Esophagus (tissue), 2 donors: ENCODE measurements around the gene ZNF273. TPM values are rescaled to one million over a fixed set of nuclear protein-coding genes. Genes with fewer than 3 reads are reported as not detected.
A peak's percentile ranks its signal among the peaks of the same experiment; 100 is the strongest.

Experiments
- H3K27ac ChIP-seq, 2 donors: one replicate each; pipeline ENCODE4 v1.5.1; 2013; ENCODE audit warnings: low read depth in 2 of 2, mild to moderate bottlenecking in 2 of 2, inconsistent platforms in 1 of 2, low read length in 1 of 2, moderate library complexity in 1 of 2
- H3K27me3 ChIP-seq, 2 donors: one replicate each; pipeline ENCODE4 v1.6.1; 2013; ENCODE audit warnings: low read length in 2 of 2, control low read depth in 1 of 2, mild to moderate bottlenecking in 1 of 2; ENCODE audit not compliant: insufficient read depth in 2 of 2, control insufficient read depth in 1 of 2
- H3K36me3 ChIP-seq, 2 donors: one replicate each; pipeline ENCODE4 v1.6.1; 2013; ENCODE audit warnings: low read length in 1 of 2; ENCODE audit not compliant: control insufficient read depth in 2 of 2, insufficient read depth in 2 of 2
- H3K4me1 ChIP-seq, 2 donors: one replicate each; pipeline ENCODE4 v1.6.1; 2013; ENCODE audit warnings: low read length in 1 of 2; ENCODE audit not compliant: control insufficient read depth in 2 of 2, insufficient read depth in 2 of 2
- H3K4me3 ChIP-seq, 2 donors: one replicate each; pipeline ENCODE4 v1.5.1; 2013; ENCODE audit warnings: low read length in 2 of 2, mild to moderate bottlenecking in 2 of 2, low read depth in 1 of 2, moderate library complexity in 1 of 2
- H3K9me3 ChIP-seq, 2 donors: one replicate each; pipeline ENCODE4 v1.6.1; 2013; ENCODE audit warnings: mild to moderate bottlenecking in 2 of 2, low read depth in 1 of 2, low read length in 1 of 2, moderate library complexity in 1 of 2; ENCODE audit not compliant: control insufficient read depth in 2 of 2, insufficient read depth in 1 of 2
- whole genome bisulfite sequencing, 2 donors: extraction: QIAGEN DNeasy Blood & Tissue Kit; methylation state at CpG; one replicate each; pipeline ENCODE4 v1.1.7; 2013; 5-methylcytosine and 5-hydroxymethylcytosine counted together
- polyA plus RNA-seq, 2 donors: library from polyadenylated mRNA; stranded (reverse); fragments of 200-250 nt; gene quantifications; one replicate each; pipeline ENCODE4 v1.2.3, GENCODE V29; 2013
- donor health status: healthy with polysubstance abuse.
- donor health status: Bipolar disorder and iron deficiency.

The ZNF273 gene
- polyA plus RNA-seq, 2 donors: 5.8 to 24.5 TPM

DNA sequence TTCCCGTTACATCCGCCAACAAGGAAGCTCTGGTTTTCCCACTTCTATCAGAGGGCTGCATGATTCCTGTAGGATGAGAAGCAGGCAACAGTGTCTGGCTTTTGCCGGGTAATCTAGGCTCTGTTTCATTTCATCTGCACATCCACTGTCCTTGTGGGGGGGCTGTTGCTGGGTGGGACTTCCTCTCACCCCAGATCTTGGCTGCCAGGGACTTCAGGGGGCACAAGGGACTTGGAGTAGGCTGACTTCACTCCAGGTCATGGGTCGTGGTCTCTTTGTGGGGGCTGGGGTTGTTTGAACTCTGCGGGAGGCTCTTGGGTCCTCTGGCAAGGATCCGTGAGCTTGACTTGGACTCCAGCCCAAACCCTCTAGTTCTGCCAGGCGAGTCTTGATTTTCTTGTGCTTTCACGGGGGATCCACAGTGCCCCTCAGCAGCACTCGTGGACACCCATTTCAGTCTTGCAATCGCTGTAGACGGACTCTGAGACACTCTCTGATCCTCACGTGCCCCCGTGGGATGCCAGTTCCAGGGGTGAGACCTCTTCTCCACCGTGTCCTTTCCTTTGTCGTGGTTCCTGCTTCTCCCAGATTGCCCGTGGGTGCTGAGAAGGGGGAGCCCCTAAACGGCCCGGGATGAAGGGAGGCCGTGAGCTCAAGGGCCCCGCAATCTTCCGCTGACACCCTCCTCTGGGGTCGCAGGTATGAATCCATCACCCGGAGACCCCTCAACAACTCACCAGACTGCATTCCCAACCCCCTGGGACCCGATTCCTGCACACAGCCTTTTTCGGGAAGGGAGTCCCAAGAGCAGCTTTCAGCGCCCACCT lies 21.4 kb upstream of the ZNF273 start:
- no peaks in the 10 kb centered on the region for H3K27me3 ChIP-seq
- H3K4me3 ChIP-seq: peak overlapping the region; percentile 69 to 72
- peaks cover 9% of the 10 kb centered on the region in 2 donors for H3K4me1 ChIP-seq
- 77 to 82% methylated on average over 26 of the region's 26 CpGs for WGBS, 2 donors
- H3K36me3 ChIP-seq: no peaks in the 10 kb centered on the region
- peaks cover 5 to 11% of the 10 kb centered on the region in 2 donors for H3K9me3 ChIP-seq
- H3K27ac ChIP-seq: peak overlapping the region in 1 of 2 donors; percentile 5

DNA sequence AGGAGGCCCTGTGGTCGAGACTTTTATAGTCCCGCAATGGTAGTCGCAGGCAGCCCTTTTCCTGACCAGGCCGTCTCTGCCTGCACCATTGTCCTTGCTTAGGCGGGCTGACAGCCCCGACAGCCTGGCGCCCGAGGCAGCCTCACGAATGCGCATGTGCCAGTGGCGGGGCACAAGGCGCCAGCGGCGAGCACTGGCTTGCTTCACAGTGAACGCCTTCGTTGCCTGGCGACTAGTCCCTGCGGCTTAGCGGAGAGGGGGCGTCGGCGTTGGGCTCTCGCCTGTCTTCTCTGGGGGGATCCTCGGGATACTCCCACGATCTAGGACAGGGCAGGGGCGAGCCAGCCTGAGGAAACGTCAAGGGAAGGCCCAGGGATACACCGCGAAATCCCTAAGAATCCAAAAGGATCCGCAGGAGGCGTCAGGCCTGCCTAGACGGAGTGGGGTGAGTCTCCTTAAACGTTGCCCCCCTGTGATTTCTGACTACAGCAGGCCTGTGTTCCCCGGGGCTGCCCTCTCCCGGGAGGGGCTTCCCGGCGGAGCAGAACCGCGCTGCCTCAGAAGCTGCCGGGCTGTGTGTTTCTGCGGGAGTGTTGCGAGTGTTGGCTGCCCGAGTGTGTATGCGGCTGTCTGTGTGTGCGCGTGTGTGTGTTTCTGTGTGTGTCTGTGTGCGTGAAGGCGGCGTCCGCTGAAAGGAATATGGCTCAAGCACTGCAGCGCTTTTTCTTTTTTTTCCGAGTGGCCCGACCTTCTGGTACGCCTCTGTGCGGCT lies 20.5 kb upstream of the ZNF273 start:
- H3K36me3 ChIP-seq: no peaks in the 10 kb centered on the region
- H3K9me3 ChIP-seq: peaks cover 5 to 11% of the 10 kb centered on the region in 2 donors
- H3K4me3 ChIP-seq: peak overlapping the region; percentile 69 to 72
- peaks cover 9% of the 10 kb centered on the region in 2 donors for H3K4me1 ChIP-seq
- 9 to 11% methylated on average over 55 of the region's 55 CpGs for WGBS, 2 donors
- H3K27me3 ChIP-seq: no peaks in the 10 kb centered on the region
- H3K27ac ChIP-seq: peak overlapping the region; percentile 35 to 72

DNA sequence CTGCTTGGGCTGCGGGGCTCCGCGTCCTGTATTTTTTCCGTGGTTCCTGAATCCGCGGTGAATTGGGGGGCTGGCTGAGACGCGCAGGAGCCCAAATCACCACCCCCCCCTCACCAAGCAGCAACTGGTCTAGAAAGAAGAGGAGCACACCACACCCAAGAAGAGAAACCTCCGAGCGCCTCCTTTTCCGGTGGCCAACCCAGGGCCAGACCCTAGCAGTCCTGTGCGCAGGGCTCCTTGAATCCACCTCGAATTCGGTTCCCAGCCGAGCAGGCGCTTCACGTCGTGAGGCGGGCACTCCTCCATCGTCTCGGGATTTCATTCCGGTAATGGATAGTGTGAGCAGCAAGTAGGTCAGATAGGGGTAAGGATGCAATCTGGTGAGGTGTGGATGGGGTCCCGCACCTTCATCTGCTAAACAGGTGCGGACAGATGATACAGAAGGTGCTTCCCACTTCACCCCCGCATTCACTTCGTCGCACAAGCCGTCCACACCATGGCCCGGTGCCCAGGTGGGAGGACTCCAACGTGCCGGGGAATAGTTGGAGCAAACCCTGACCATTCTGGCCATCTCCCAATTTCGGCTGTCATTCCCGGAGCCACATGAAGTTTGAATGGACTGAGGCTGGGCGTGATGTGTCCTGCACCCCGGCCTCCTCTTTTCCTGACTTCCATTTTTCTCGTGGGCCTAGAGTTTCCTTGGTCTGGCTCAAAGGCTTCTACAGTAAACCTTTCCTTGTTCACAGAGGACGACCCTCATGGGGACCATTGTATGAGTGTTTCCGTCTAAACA lies 19.8 kb upstream of the ZNF273 start:
- Histone ChIP-seq H3K27ac (peak overlapping the region in 1 of 2 donors; percentile 72), H3K9me3 (peaks cover 5 to 11% of the 10 kb centered on the region in 2 donors), H3K4me1 (peaks cover 6 to 9% of the 10 kb centered on the region in 2 donors), H3K36me3 (no peaks in the 10 kb centered on the region), H3K4me3 (peak overlapping the region; percentile 69 to 72), H3K27me3 (no peaks in the 10 kb centered on the region)
- 41 to 57% methylated on average over 38 of the region's 38 CpGs for WGBS, 2 donors

DNA sequence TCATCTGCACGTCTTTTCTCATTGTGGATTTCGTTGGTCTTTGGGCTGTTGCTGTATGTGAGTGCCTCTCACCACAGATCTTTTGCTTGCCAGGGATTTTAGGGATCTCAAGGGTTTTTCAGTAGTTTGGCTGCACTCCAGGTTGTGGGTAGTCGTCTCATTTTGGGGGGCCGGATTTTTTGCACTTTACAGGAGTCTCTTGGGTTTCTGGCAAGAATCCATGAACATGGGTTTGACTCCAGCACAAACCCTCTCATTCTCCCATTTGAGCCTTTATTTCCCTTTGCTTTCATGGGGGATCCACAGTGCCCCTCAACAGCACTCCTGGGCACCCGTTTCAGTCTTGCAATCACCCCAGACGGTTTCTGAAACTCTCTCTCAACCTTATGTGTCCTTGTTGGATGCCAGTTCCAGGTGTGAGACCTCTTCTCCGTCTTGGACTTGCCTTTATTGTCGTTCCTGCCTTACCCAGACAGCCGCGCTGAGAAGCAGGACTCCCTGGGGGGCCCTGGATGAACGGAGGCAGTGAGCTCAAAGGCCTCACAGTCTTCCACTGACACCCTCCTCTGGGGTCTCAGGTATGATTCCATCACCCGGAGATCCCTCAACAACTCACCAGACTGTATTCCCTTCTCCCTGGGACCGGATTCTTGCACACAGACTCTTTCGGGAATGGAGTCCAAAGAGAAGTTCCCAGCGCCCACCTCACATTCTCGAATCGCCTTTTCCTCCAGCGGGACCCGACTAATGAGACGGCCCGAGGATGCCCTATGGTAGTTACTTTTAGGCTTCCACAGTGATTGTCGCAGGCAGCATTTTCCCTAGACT lies 18.8 kb upstream of the ZNF273 start:
- H3K4me1 ChIP-seq: peaks cover 6 to 12% of the 10 kb centered on the region in 2 donors
- H3K9me3 ChIP-seq: peaks cover 5 to 11% of the 10 kb centered on the region in 2 donors
- no peaks in the 10 kb centered on the region for H3K27me3 ChIP-seq
- H3K36me3 ChIP-seq: no peaks in the 10 kb centered on the region
- no peak overlapping the region for H3K27ac ChIP-seq
- no peak overlapping the region for H3K4me3 ChIP-seq
- 91% methylated on average over 22 of the region's 22 CpGs for WGBS, 2 donors

DNA sequence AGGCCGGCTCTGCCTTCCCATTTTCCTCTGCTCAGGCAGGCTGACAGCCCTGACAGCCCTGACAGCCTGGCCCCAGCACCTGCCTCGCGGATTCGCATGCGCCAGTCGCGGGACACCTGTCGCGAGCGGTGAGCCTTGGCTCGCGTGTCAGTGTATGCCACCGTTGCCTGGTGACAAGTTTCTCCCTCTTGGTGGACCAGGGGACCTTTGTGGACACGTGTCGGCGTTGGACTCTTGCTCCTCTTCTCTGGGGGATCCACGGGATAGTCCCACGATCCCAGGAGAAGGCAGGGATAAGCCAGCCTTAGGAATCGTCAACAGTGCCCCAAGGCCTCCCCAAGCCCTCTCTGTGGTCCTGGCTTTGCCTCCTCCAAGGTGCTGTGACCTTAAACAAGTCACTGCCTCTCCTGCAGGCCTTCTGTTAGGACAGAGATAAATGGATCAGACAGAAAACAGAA lies 18.1 kb upstream of the ZNF273 start:
- Histone ChIP-seq H3K36me3 (no peaks in the 10 kb centered on the region), H3K9me3 (peaks cover 1 to 7% of the 10 kb centered on the region in 2 donors), H3K4me3 (no peak overlapping the region), H3K27me3 (no peaks in the 10 kb centered on the region), H3K4me1 (peaks cover 6 to 18% of the 10 kb centered on the region in 2 donors), H3K27ac (no peak overlapping the region)
- whole genome bisulfite sequencing, 2 donors: 87 to 88% methylated on average over 19 of the region's 19 CpGs

DNA sequence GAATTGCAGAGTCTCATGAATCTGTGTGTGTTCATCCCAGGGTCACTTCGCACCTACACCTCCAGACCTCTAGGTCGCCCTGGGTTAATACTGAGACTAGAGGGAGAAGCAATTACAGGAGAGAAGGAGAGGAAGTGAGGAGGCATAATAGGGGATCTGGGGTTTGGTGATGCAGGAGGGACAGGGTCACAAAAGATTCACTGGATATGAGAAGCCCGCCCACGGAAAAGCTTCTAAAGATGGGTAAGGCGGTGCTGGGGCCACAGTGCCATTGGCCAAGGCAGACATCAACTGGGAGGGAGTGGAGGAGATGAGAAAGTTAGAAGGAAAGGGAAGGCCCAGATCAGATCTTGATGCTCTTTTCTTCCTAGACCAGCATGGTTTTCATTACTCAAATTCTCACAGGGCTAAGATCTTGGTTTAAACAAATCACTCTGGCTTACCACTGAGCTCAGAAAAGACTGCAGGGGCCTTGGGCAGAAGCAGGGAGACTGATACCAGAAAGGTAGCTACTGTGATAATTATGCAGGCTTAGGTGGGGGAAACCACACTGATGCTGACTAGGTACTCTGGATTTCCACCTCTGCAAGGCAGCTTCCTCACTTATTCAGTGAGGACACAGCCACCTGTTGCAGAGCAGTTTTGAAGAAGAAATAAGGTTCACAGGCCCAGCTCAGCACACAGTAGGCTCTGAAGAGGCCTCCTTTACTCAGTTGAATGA lies 17.4 kb upstream of the ZNF273 start:
- no peaks in the 10 kb centered on the region for H3K9me3 ChIP-seq
- no peak overlapping the region for H3K27ac ChIP-seq
- 95% methylated on average over 5 of the region's 5 CpGs for WGBS, 2 donors
- H3K27me3 ChIP-seq: no peaks in the 10 kb centered on the region
- H3K4me1 ChIP-seq: peaks cover 6 to 24% of the 10 kb centered on the region in 2 donors
- no peak overlapping the region for H3K4me3 ChIP-seq
- H3K36me3 ChIP-seq: no peaks in the 10 kb centered on the region

DNA sequence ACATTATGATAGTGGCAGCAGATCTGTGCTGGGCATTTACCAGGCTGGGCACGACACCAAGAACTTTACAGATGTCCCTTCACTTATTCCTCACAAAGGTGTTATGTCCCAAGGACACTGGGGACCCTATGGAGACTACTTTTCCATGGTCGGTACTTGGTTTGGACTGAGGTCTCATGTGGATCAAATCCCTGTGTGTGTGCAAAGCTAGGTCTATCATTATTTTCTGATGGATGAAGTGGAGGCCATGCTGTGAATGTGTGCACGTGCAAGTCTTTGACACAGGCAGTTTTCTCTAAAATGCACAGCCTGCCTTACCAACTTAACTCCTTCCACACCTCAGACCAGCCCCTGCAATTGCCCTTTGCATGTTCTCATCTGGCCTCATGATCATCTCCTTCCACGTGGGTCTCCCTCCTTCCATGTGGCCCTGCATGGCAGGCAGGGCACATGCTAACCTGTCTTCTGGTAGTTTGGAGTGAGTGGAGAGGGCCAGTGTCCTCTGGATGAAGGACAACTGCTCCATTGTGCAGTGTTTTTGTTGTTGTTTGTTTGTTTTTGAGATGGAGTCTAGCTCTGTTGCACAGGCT lies 16.0 kb upstream of the ZNF273 start:
- Histone ChIP-seq H3K4me3 (no peak overlapping the region), H3K27me3 (no peaks in the 10 kb centered on the region), H3K27ac (no peak overlapping the region), H3K9me3 (no peaks in the 10 kb centered on the region), H3K4me1 (peaks cover 3 to 32% of the 10 kb centered on the region in 2 donors), H3K36me3 (no peaks in the 10 kb centered on the region)
- WGBS, 2 donors: 84 to 87% methylated on average over 4 of the region's 4 CpGs

DNA sequence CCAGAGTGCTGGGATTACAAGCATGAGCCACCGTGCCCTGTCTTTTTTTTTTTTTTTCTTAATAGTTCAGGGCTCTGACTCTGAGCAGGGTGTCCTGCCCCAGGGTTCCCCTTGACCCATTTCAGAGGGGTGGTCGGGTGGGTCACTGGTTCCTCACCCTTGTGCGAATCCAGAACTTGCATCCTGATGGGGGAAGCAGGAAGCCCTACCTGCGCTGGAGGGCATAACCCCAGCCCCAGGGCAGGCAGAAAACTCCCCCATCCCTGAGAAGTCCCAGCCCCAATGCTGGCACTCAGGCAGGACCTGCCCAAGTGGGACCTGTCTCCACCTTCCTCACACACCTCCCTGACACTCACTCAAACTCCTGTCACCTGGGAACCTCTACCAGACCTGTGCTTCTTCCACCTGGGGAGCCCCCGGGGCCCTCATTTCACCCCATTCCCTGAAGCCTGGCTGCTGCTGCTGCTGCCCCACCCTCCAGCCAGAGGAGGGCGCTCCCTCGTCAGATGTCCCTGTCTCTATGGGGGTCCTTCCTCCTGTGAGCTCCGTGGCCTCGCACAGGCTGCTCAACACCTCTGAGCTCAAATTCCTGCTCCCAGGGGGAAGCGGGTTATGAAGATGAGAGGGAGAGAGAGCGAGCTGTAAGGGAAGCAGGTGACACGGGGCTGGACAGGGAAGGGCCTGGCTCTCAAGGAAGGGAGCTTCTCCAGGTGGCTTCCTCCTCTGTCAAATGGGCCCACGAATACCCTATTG lies 15.1 kb upstream of the ZNF273 start:
- WGBS, 2 donors: 38 to 48% methylated on average over 13 of the region's 13 CpGs
- Histone ChIP-seq H3K27me3 (no peaks in the 10 kb centered on the region), H3K27ac (no peak overlapping the region)

More for the DNA sequence above, 15.1 kb upstream of the ZNF273 start:
- peaks cover 3 to 28% of the 10 kb centered on the region in 2 donors for H3K4me1 ChIP-seq
- H3K9me3 ChIP-seq: no peaks in the 10 kb centered on the region
- H3K36me3 ChIP-seq: no peaks in the 10 kb centered on the region
- peak overlapping the region in 1 of 2 donors; percentile 12 for H3K4me3 ChIP-seq
